Duodenal mucosa (tissue), 2 donors: ENCODE data around the gene SRC.

ENCODE experiments used
- H3K27ac ChIP-seq: one replicate; pipeline ENCODE4 v1.7.0; 2013; ENCODE audit warnings: low read depth, low read length
- H3K27me3 ChIP-seq, 2 donors: one replicate each; pipeline ENCODE4 v1.7.0; 2013; ENCODE audit warnings: low read length in 2 of 2, control low read depth in 1 of 2; ENCODE audit not compliant: insufficient read depth in 2 of 2, control insufficient read depth in 1 of 2
- H3K36me3 ChIP-seq, 2 donors: one replicate each; pipeline ENCODE4 v1.7.0; 2013; ENCODE audit warnings: low read length in 2 of 2, control low read depth in 1 of 2; ENCODE audit not compliant: insufficient read depth in 2 of 2, control insufficient read depth in 1 of 2
- H3K4me1 ChIP-seq, 2 donors: one replicate each; pipeline ENCODE4 v1.7.0; 2013; ENCODE audit warnings: low read length in 2 of 2, control low read depth in 1 of 2; ENCODE audit not compliant: insufficient read depth in 2 of 2, control insufficient read depth in 1 of 2
- H3K4me3 ChIP-seq, 2 donors: one replicate each; pipeline ENCODE4 v1.7.0; 2013; ENCODE audit warnings: low read length in 2 of 2, low read depth in 1 of 2
- H3K9ac ChIP-seq, 2 donors: one replicate each; pipeline ENCODE4 v1.7.0; 2013; ENCODE audit warnings: low read length in 2 of 2, low read depth in 1 of 2
- H3K9me3 ChIP-seq, 2 donors: one replicate each; pipeline ENCODE4 v1.7.0; 2013; ENCODE audit warnings: low read length in 2 of 2, control low read depth in 1 of 2; ENCODE audit not compliant: control insufficient read depth in 1 of 2

Gene SRC

DNA sequence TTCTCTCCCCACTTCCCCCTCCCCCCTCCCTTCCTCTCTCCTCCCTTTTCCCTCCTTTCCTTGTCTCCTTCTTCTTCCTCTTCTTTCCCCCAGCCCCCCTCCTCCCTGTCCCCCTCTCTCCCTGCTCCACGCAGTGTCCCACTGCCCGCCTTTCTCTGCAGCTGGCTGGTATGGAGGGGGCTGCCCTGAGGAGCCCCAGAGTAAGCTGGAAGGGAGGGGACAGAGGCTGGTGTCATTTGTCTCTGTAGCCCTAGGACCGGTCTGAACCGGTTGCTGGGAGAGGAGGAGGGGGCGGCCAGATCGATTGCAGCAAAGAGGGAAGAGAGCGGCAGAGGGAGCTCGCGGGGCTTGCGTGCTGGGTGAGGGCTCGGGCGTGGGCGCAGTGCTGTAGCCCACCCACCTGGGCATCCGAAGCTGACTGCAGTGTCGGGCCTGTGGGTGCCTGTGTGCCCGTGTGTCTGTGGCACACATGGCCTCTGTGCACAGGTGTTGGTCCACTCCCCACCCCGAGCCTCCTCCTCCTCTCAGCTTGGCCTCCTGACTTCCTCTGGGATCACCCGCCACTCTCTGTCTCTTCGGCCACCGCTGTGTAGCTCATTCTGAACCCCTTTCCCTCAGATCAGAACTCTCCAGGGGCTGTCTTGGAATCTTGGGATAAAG is 50.6 kb downstream of the SRC start:
- Histone ChIP-seq H3K27ac (no peak overlapping the region), H3K9me3 (no peaks in the 10 kb centered on the region), H3K36me3 (peaks cover 36 to 75% of the 10 kb centered on the region in 2 donors), H3K4me3 (no peak overlapping the region), H3K9ac (no peak overlapping the region), H3K4me1 (peaks cover 0 to 2% of the 10 kb centered on the region in 2 donors), H3K27me3 (no peaks in the 10 kb centered on the region)

DNA sequence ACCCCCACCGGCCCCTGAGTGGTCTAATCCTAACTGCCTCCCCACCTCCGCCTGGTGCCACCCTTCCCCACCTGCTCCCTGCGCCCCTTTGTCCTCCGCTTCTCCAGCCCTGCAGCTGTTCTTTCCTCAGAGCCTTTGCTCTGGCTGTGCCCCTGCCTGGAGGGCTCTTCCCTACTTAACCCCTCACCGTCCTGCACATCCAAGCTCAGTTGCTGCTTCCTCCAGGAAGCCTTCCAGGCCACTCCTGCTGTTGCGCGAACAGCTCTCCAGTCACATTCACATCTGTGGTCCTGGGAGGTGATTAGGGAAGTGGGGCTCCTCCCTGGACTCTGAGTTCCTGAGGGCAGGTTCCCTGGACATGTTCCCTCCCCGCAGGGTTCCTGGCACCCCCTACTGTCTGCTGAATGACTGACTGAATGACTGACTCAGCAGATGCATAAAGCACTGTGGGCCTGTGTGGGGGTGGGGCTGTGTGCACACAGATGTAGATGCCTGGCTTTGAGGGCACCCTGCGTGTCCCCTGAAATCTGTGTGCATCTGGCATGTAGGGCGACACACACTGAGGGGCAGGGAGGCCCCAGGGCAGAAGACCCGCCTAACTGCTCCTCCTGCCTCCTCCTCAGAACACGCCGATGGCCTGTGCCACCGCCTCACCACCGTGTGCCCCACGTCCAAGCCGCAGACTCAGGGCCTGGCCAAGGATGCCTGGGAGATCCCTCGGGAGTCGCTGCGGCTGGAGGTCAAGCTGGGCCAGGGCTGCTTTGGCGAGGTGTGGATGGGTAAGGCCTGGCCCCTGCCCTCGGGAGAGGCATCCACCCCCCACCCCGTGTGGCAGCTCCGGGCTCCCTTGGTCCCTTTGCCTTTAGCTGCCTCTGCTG is 51.4 kb downstream of the SRC start:
- Histone ChIP-seq H3K9me3 (no peaks in the 10 kb centered on the region), H3K27me3 (no peaks in the 10 kb centered on the region), H3K4me1 (peaks cover 0 to 2% of the 10 kb centered on the region in 2 donors), H3K9ac (no peak overlapping the region), H3K36me3 (peaks cover 43 to 76% of the 10 kb centered on the region in 2 donors), H3K4me3 (no peak overlapping the region), H3K27ac (no peak overlapping the region)

DNA sequence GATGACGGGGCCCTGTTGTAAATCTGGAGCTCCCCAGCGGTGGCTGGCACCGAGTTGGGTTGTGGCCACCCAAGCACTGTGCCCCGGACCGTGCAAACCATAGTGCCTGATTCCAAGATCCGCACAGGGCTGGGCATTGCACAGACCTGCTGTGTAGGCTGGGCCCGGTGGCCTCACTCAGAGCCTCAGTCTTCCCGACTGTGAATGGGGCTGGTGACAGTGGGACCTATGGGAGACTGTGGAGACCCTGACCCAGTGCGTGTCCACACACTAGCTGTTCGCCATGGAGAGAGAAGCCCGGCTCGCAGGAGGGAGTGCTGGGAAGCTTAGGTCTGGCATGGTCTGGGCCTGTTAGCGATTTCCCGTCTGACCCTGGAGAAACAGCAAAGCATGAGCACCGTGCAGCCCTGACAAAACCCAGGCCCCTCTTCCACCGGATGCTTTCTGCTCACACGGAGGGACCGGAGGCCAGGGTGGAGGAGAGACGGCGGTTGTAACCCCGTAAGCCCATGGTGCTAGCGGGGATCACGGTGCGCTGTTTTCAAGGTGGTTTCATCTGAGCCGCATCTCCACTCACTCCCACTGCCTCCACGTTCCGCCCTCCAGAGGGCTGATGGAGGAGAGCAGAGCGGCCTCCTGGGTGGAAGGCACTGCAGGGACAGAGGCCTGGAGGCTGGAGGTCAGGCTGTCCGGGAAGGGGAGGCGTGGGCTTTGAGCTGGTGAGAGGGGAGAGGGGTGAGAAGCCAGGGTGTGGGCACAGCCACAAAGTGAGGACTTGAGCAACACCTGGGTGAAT is 52.2 kb downstream of the SRC start:
- Histone ChIP-seq H3K9me3 (no peaks in the 10 kb centered on the region), H3K4me1 (peaks cover 0 to 2% of the 10 kb centered on the region in 2 donors), H3K4me3 (no peak overlapping the region), H3K27me3 (no peaks in the 10 kb centered on the region), H3K36me3 (peaks cover 48 to 82% of the 10 kb centered on the region in 2 donors), H3K9ac (no peak overlapping the region), H3K27ac (no peak overlapping the region)

DNA sequence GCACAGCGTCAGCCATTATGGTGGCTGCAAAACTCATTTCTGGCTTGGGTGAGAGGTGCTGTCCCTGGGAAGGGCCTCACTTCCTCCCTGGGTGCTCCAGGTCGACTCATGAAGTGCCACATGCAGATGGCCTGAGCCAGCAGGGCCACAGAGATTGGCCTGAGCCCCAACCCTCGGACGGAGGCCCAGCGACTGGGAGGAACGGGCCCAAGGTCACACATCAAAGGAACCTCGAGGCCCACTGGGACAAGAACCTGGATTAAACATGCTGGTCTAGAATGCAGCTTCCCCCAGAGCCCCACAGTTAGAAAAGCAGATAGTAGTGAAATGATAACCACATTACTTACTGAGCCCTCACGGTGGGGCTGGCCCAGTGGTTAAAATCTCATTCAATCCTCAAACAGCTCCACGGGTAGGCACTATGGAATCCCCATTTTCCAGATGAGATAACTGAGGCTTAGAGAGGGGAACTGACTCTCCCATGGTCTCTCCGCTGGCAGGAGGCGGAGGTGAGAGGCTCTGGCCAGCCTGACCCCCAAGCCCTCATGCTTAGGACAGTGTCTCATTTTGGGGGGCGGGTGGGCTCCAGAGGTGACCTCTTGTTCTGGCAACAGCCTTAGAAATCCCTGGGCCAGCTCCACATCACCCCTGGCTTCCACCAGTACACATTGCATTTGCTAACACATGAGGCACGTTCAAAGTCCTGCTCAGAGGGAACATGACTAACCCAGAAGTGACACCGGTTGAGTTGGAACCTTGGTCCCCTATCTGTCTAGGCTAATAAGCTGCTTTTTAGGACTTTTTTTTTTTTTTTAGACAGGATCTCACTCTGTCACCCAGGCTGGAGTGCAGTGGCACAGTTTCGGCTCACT is 53.0 kb downstream of the SRC start:
- H3K9ac ChIP-seq = no peak overlapping the region
- peaks cover 50 to 85% of the 10 kb centered on the region in 2 donors for H3K36me3 ChIP-seq
- no peak overlapping the region for H3K27ac ChIP-seq
- no peaks in the 10 kb centered on the region for H3K9me3 ChIP-seq
- H3K27me3 ChIP-seq = no peaks in the 10 kb centered on the region
- H3K4me1 ChIP-seq = peaks cover 0 to 2% of the 10 kb centered on the region in 2 donors
- no peak overlapping the region for H3K4me3 ChIP-seq

DNA sequence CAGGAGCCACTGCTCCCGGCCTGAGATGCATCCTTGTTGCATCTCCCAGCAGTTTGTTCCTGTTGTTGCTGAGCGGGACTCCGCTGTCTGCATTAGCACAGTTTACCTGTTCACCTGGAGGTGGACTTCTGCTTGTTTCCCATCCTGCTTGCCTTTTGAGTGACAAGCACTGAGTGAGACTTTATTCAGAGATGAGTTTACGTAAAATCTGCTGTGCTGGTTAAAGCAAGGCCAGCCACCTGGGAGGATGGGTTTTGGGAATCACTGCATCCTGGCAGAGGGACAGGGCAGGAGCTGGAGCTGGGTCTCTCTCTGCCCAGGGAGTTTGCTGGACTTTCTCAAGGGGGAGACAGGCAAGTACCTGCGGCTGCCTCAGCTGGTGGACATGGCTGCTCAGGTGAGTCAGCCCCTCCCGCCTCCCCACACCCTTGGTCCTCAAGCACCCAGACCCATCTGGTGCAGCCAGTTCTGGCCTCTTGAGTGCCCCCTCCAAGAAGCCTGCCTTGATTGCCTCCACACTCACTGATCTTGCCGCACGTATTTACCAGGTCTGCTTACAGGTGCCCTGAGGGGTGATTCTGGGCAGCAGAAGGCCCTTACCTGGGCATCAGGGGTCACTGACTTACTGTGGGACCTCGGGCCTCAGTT is 55.5 kb downstream of the SRC start:
- Histone ChIP-seq H3K9ac (no peak overlapping the region), H3K36me3 (peaks cover 35 to 79% of the 10 kb centered on the region in 2 donors), H3K27me3 (peaks cover 0 to 4% of the 10 kb centered on the region in 2 donors), H3K9me3 (no peaks in the 10 kb centered on the region), H3K4me3 (no peak overlapping the region), H3K4me1 (peaks cover 4 to 10% of the 10 kb centered on the region in 2 donors), H3K27ac (no peak overlapping the region)

DNA sequence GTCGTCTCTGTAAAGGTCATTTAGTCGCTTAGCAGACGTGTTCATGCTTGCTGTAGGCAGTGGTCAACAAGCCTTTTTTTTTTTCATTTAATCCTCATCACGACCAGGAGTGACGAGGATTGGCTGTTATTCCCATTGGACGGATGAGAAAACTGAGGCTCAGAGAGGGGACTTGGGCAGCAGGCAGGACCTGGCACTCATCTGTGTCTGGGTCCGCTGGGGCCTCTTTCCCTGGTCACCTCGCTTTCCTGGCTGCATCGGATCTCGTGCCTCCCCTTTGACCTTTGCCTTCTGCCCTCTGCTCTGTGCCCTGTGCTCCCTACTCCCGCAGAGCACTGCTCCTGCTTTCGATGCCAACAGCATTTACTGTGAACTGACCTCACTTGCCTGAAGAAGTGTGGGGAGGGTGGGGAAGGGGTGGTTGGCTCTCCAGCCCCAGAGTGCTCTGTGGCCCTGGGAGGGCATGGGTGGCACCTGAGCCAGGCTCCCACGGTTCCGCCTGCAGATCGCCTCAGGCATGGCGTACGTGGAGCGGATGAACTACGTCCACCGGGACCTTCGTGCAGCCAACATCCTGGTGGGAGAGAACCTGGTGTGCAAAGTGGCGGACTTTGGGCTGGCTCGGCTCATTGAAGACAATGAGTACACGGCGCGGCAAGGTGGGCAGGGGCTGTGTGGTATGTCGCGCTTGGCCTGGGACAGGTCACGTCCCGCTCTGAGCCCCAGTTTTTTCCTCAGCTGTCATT is 56.2 kb downstream of the SRC start:
- Histone ChIP-seq H3K4me1 (peaks cover 9 to 10% of the 10 kb centered on the region in 2 donors), H3K9me3 (no peaks in the 10 kb centered on the region), H3K27ac (no peak overlapping the region), H3K9ac (no peak overlapping the region), H3K27me3 (peaks cover 0 to 4% of the 10 kb centered on the region in 2 donors), H3K4me3 (no peak overlapping the region), H3K36me3 (peaks cover 35 to 72% of the 10 kb centered on the region in 2 donors)

DNA sequence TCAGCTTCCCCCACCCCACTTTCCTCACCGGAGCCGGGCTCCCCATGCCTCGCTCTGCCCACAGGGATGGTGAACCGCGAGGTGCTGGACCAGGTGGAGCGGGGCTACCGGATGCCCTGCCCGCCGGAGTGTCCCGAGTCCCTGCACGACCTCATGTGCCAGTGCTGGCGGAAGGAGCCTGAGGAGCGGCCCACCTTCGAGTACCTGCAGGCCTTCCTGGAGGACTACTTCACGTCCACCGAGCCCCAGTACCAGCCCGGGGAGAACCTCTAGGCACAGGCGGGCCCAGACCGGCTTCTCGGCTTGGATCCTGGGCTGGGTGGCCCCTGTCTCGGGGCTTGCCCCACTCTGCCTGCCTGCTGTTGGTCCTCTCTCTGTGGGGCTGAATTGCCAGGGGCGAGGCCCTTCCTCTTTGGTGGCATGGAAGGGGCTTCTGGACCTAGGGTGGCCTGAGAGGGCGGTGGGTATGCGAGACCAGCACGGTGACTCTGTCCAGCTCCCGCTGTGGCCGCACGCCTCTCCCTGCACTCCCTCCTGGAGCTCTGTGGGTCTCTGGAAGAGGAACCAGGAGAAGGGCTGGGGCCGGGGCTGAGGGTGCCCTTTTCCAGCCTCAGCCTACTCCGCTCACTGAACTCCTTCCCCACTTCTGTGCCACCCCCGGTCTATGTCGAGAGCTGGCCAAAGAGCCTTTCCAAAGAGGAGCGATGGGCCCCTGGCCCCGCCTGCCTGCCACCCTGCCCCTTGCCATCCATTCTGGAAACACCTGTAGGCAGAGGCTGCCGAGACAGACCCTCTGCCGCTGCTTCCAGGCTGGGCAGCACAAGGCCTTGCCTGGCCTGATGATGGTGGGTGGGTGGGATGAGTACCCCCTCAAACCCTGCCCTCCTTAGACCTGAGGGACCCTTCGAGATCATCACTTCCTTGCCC is 57.4 kb downstream of the SRC start:
- no peak overlapping the region for H3K27ac ChIP-seq
- H3K4me1 ChIP-seq = peaks cover 9 to 10% of the 10 kb centered on the region in 2 donors
- H3K4me3 ChIP-seq = no peak overlapping the region
- no peaks in the 10 kb centered on the region for H3K9me3 ChIP-seq
- peaks cover 6 to 12% of the 10 kb centered on the region in 2 donors for H3K27me3 ChIP-seq
- no peak overlapping the region for H3K9ac ChIP-seq
- peaks cover 35 to 59% of the 10 kb centered on the region in 2 donors for H3K36me3 ChIP-seq

DNA sequence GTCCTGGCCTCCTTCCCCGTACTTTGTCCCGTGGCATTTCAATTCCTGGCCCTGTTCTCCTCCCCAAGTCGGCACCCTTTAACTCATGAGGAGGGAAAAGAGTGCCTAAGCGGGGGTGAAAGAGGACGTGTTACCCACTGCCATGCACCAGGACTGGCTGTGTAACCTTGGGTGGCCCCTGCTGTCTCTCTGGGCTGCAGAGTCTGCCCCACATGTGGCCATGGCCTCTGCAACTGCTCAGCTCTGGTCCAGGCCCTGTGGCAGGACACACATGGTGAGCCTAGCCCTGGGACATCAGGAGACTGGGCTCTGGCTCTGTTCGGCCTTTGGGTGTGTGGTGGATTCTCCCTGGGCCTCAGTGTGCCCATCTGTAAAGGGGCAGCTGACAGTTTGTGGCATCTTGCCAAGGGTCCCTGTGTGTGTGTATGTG is 58.5 kb downstream of the SRC start:
- Histone ChIP-seq H3K36me3 (peaks cover 31 to 48% of the 10 kb centered on the region in 2 donors), H3K9ac (no peak overlapping the region), H3K4me3 (no peak overlapping the region), H3K4me1 (peaks cover 7 to 9% of the 10 kb centered on the region in 2 donors), H3K27ac (no peak overlapping the region), H3K27me3 (peaks cover 14 to 22% of the 10 kb centered on the region in 2 donors), H3K9me3 (no peaks in the 10 kb centered on the region)
